Measurements from ENCODE around the gene PNPLA6. TPM values are rescaled to one million over a fixed set of nuclear protein-coding genes. Genes with fewer than 3 reads are reported as not detected.
A peak's percentile ranks its signal among the peaks of the same experiment; 100 is the strongest.

The PNPLA6 gene
- total RNA-seq, result 47.4 TPM

DNA sequence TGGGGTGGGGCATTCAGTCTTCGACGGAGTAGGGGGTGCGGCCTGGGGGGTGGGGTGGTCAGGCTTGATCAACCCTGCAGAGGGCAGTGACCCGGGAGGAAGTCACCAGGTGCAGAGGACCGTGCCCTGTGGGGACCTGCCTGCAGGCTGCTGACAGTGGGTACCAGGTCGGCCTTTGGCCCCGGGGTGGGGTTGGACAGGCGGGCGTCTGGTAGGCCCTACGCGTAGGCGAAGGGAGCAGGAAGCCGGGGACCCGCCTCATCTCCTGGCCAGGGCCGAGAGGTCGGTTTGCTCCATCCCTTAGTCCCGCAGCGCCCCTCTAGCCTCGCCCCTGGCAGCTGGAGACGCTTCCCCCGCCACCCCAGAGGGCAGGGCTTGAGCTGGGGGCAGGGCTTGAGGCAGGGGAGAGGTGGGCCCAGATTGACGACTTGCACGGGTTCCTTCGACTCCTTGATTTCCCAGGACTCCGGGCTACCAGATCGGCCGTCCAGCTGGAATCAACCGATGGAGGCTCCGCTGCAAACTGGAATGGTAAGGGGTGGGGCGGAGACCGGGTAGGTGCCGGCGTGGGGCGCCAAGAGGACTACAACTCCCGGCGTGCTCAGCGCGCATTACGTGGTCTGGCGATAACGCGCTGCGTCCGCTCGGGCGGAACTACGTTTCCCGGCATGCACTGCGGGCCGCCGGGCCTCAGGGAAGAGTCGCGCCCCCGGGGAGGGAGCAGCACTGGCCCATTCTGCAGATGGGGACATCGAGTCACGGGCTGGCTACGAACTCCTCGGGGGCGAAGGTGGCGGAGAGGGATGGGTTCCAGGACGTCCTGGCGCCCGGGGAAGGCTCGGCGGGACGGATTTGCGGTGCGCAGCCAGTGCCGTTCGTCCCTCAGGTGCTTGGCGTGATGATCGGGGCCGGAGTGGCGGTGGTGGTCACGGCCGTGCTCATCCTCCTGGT, at the start of gene PNPLA6:
PNPLA6 (plus strand) TSS at position 671 of the 951 bp plus-strand sequence; CDS start at position 743, 72 bp downstream.
- intact Hi-C loops (cut with DNase I), result no loop called here
- Histone ChIP-seq H3K9me3 (no peaks in the 10 kb centered on the region), H3K27ac (peak within 1 kb of the TSS; percentile 92), H3K4me3 (peak within 1 kb of the TSS; percentile 74 to 96), H3K36me3 (peaks cover 0 to 38% of the 10 kb centered on the region in 2 donors), H3K4me1 (peaks cover 19% of the 10 kb centered on the region), H3K27me3 (no peaks in the 10 kb centered on the region)
- peak in 1 of 2 donors; percentile 94 for DNase-seq (ENCODE audit: extremely low spot score in 2 of 2)
- TF ChIP-seq, protein P1, sequence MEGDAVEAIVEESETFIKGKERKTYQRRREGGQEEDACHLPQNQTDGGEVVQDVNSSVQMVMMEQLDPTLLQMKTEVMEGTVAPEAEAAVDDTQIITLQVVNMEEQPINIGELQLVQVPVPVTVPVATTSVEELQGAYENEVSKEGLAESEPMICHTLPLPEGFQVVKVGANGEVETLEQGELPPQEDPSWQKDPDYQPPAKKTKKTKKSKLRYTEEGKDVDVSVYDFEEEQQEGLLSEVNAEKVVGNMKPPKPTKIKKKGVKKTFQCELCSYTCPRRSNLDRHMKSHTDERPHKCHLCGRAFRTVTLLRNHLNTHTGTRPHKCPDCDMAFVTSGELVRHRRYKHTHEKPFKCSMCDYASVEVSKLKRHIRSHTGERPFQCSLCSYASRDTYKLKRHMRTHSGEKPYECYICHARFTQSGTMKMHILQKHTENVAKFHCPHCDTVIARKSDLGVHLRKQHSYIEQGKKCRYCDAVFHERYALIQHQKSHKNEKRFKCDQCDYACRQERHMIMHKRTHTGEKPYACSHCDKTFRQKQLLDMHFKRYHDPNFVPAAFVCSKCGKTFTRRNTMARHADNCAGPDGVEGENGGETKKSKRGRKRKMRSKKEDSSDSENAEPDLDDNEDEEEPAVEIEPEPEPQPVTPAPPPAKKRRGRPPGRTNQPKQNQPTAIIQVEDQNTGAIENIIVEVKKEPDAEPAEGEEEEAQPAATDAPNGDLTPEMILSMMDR (IDR thresholded peaks at IDR 0.05), result no peak
- TF ChIP-seq POLR2AphosphoS5 (IDR thresholded peaks at IDR 0.05; ENCODE audit: insufficient read depth in 1 of 2, low read depth in 1 of 2) (peak; percentile 95 to 99), POLR2A (IDR thresholded peaks at IDR 0.05) (peak in 1 of 2 donors; percentile 44)

DNA sequence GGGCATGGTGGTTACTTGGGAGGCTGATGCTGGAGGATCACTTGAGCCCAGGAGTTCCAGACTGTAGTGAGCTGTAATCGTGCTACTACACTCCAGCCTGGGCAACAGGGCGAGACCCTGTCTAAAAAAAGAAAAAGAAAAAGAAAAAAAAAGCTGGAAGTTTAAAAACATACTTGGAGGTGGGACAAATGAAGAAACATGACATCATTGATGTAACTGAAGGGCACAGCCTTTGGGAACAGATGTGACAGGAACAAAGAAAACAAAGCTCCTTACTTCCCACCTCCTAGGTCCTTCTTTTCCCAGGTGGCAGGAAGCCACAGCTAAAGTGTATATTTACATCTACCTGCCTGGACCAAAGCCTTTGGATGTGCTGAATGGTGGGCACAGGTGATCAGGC, 48.6 kb upstream of the PNPLA6 start:
- intact Hi-C loops (cut with DNase I), result no loop called here
- Histone ChIP-seq H3K36me3 (no peaks in the 10 kb centered on the region), H3K27ac (no peak overlapping the region), H3K27me3 (no peaks in the 10 kb centered on the region), H3K4me3 (no peak overlapping the region), H3K9me3 (no peaks in the 10 kb centered on the region), H3K4me1 (peaks cover 22% of the 10 kb centered on the region)
- no peak for TF ChIP-seq POLR2AphosphoS5 (IDR thresholded peaks at IDR 0.05; ENCODE audit: insufficient read depth in 1 of 2, low read depth in 1 of 2)
- no peak for DNase-seq (ENCODE audit: extremely low spot score in 2 of 2)

DNA sequence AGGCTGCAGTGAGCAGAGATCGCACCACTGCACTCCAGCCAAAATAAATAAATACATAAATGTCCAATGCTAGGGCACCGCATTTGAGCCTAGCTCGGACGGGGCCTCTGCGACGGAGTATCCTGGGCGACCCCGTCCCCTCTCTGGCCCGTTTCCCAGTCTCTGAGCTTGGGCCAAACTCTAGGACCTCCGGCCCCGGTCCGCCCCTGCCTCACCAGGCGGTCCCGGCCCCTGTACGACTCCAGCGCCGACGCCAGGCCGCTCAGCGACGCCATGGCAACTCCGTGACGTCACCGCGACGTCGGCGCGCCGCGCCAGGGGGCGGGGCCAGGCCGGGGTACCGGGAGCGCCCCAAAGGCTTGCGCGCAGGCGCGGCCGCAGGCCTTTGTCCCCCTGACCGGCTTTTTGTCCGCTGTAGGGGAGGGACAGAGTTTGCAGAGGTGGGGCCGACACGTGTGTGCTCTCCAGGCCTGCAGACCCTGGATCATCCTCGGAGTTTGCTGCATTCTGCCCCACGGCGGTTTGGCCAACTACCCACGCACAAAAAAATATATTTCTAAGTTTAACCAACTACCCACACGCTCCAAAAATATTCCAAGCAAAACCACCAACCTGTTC, 46.7 kb upstream of the PNPLA6 start, which contains the start of gene PEX11G:
PEX11G (minus strand) TSS at position 300 of the 618 bp plus-strand sequence; CDS start at position 275, 25 bp downstream.
- H3K27ac ChIP-seq, result peak within 1 kb of the TSS; percentile 80
- DNase-seq (ENCODE audit: extremely low spot score in 2 of 2), result no peak
- intact Hi-C loops (cut with DNase I), result no loop called here

DNA sequence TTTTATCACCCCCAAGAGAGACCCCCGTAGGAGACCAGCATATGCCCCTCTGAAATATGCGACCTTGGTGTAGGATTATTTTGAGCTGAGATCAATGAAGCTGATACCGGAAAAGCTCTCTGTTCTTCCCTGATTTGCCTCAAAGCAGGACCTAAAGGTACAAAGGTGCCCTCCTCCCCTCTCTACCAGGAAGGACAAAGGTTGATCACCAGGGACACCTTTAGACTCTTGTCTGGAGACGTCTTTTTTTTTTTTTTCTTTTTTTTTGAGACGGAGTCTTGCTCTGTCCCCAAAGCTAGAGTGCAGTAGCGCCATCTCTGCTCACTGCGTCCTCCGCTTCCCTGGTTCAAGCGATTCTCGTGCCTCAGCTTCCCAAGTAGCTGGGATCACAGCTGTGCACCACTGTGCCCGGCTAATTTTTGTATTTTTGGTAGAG, 45.9 kb upstream of the PNPLA6 start:
- Histone ChIP-seq H3K36me3 (no peaks in the 10 kb centered on the region), H3K4me3 (peak overlapping the region; percentile 58), H3K27ac (no peak overlapping the region), H3K9me3 (no peaks in the 10 kb centered on the region), H3K27me3 (no peaks in the 10 kb centered on the region), H3K4me1 (peaks cover 6% of the 10 kb centered on the region)
- intact Hi-C loops (cut with DNase I), result no loop called here
- no peak for DNase-seq (ENCODE audit: extremely low spot score in 2 of 2)
- TF ChIP-seq, protein P1 (IDR thresholded peaks at IDR 0.05), result no peak
- no peak for TF ChIP-seq POLR2A (IDR thresholded peaks at IDR 0.05)
- TF ChIP-seq POLR2AphosphoS5 (IDR thresholded peaks at IDR 0.05; ENCODE audit: insufficient read depth in 1 of 2, low read depth in 1 of 2), result no peak

More for the DNA sequence above, 46.7 kb upstream of the PNPLA6 start, which contains the start of gene PEX11G:
- TF ChIP-seq POLR2AphosphoS5 (IDR thresholded peaks at IDR 0.05; ENCODE audit: insufficient read depth in 1 of 2, low read depth in 1 of 2), result peak; percentile 17 to 82
- TF ChIP-seq POLR2A (IDR thresholded peaks at IDR 0.05), result peak in 1 of 2 donors; percentile 68
- TF ChIP-seq, protein P1 (IDR thresholded peaks at IDR 0.05), result no peak
- Histone ChIP-seq H3K4me3 (peak within 1 kb of the TSS; percentile 58), H3K9me3 (no peaks in the 10 kb centered on the region), H3K36me3 (no peaks in the 10 kb centered on the region), H3K4me1 (peaks cover 7% of the 10 kb centered on the region), H3K27me3 (no peaks in the 10 kb centered on the region)

DNA sequence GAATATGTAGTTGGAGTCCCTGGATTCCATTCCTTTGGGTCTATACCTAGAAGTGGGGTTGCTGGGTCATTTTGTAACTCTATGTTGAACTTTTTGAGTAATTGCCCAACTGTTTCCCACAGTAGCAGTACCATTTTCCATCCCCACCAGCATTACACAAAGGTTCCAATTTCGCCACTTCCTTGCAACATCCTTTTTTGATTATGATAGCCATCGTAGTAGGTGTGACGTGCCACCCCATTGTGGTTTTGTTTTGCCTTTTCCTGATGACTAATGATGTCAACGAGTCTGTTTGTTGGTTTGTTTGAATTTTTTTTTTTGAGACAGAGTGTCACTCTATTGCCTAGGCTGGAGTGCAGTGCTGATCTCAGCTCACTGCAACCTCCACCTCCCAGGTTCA, 43.4 kb upstream of the PNPLA6 start:
- TF ChIP-seq, protein P1 (IDR thresholded peaks at IDR 0.05), result no peak
- TF ChIP-seq POLR2AphosphoS5 (IDR thresholded peaks at IDR 0.05; ENCODE audit: insufficient read depth in 1 of 2, low read depth in 1 of 2), result no peak
- TF ChIP-seq POLR2A (IDR thresholded peaks at IDR 0.05), result no peak
- no peaks in the 10 kb centered on the region for H3K27me3 ChIP-seq
- no peak overlapping the region for H3K27ac ChIP-seq
- no peaks in the 10 kb centered on the region for H3K9me3 ChIP-seq
- no peak for DNase-seq (ENCODE audit: extremely low spot score in 2 of 2)
- H3K4me1 ChIP-seq, result peaks cover 6% of the 10 kb centered on the region
- intact Hi-C loops (cut with DNase I), result no loop called here
- H3K36me3 ChIP-seq, result no peaks in the 10 kb centered on the region
- H3K4me3 ChIP-seq, result no peak overlapping the region
